Fibroblast of lung (primary cell): ENCODE data around the gene TMEM9. TPM values are rescaled to one million over a fixed set of nuclear protein-coding genes. Genes with fewer than 3 reads are reported as not detected.

Experiments used
- DNase-seq, 2 donors: peaks; one replicate each; pipeline versions ENCODE4 v3.0.0 to v3.0.0-alpha.2; 2010; ENCODE audit warnings: low read depth in 2 of 2
- H2AFZ ChIP-seq: 2 replicates; pipeline ENCODE4 v1.5.1; 2012; ENCODE audit warnings: low read length, control low read depth, inconsistent platforms
- H3K27ac ChIP-seq: 2 replicates; pipeline ENCODE4 v1.5.1; 2011; ENCODE audit warnings: low read length, control low read depth; ENCODE audit not compliant: insufficient read depth
- H3K27me3 ChIP-seq: 2 replicates; pipeline ENCODE4 v1.5.1; 2011; ENCODE audit warnings: mild to moderate bottlenecking, low read length; ENCODE audit not compliant: control insufficient read depth, insufficient read depth
- H3K36me3 ChIP-seq: 2 replicates; pipeline ENCODE4 v1.5.1; 2011; ENCODE audit warnings: low read length; ENCODE audit not compliant: control insufficient read depth, insufficient read depth
- H3K4me1 ChIP-seq: 2 replicates; pipeline ENCODE4 v1.5.1; 2011; ENCODE audit warnings: low read length; ENCODE audit not compliant: control insufficient read depth, insufficient read depth; ENCODE audit errors: extremely low read depth
- H3K4me2 ChIP-seq: 2 replicates; pipeline ENCODE4 v1.5.1; 2011; ENCODE audit warnings: low read length, control low read depth; ENCODE audit not compliant: insufficient read depth; ENCODE audit errors: extremely low read depth
- H3K4me3 ChIP-seq, 4 experiments: fragments of 200-600 bp in 1 of 4; sonication (generic) in 1 of 4; replicated peaks in 1 of 4; 2 replicates each; pipeline ENCODE4 v1.5.1; 2011 to 2016; ENCODE audit warnings: low read length in 4 of 4, low read depth in 3 of 4, mild to moderate bottlenecking in 3 of 4, control low read depth in 2 of 4, inconsistent platforms in 1 of 4, mixed read lengths in 1 of 4; ENCODE audit not compliant: insufficient read depth in 1 of 4; ENCODE audit errors: control extremely low read depth in 1 of 4
- H3K79me2 ChIP-seq: 2 replicates; pipeline ENCODE4 v1.5.1; 2012; ENCODE audit warnings: mild to moderate bottlenecking, low read length, inconsistent platforms; ENCODE audit not compliant: control insufficient read depth, insufficient read depth
- H3K9ac ChIP-seq: 2 replicates; pipeline ENCODE4 v1.5.1; 2011; ENCODE audit warnings: mild to moderate bottlenecking, low read length, control low read depth; ENCODE audit not compliant: insufficient read depth
- H3K9me3 ChIP-seq: 2 replicates; pipeline ENCODE4 v1.5.1; 2012; ENCODE audit warnings: low read depth, low read length; ENCODE audit not compliant: control insufficient read depth, insufficient read depth
- H4K20me1 ChIP-seq: 2 replicates; pipeline ENCODE4 v1.5.1; 2011; ENCODE audit warnings: low read length; ENCODE audit not compliant: control insufficient read depth, insufficient read depth; ENCODE audit errors: extremely low read depth
- EZH2 ChIP-seq: IDR thresholded peaks from 2 replicates; pipeline ENCODE4 v1.5.1; 2012; ENCODE audit warnings: low read length, control low read depth, mild to moderate bottlenecking; ENCODE audit errors: missing control alignments
- polyA plus RNA-seq, 2 donors: library from polyadenylated mRNA; depleted of rRNA in 1 of 2; stranded (reverse) in 1 of 2; unstranded in 1 of 2; fragments of >200 nt; gene quantifications; 2 replicates each; pipeline ENCODE4 v1.2.1, GENCODE V29; 2011 to 2012; ENCODE audit warnings: missing spikeins in 1 of 2
- total RNA-seq: library from RNA; depleted of rRNA; stranded (reverse); fragments of >200 nt; gene quantifications from 2 replicates; pipeline ENCODE4 v1.2.1, GENCODE V29; 2014
- TF ChIP-seq, protein P1 (sequence below), 2 donors: IDR thresholded peaks in 1 of 2; conservative IDR thresholded peaks in 1 of 2; 1 replicate in 1 of 2; 2 replicates in 1 of 2; pipeline ENCODE4 v1.5.1; 2011 to 2012; ENCODE audit warnings: low read length in 2 of 2, control low read depth in 1 of 2, inconsistent platforms in 1 of 2, low read depth in 1 of 2, mild to moderate bottlenecking in 1 of 2

TMEM9 gene
- total and polyA plus RNA-seq, 2 donors (not counting 1 experiment from before 2014, with no cell fraction given) = 58.2 to 91.0 TPM

DNA sequence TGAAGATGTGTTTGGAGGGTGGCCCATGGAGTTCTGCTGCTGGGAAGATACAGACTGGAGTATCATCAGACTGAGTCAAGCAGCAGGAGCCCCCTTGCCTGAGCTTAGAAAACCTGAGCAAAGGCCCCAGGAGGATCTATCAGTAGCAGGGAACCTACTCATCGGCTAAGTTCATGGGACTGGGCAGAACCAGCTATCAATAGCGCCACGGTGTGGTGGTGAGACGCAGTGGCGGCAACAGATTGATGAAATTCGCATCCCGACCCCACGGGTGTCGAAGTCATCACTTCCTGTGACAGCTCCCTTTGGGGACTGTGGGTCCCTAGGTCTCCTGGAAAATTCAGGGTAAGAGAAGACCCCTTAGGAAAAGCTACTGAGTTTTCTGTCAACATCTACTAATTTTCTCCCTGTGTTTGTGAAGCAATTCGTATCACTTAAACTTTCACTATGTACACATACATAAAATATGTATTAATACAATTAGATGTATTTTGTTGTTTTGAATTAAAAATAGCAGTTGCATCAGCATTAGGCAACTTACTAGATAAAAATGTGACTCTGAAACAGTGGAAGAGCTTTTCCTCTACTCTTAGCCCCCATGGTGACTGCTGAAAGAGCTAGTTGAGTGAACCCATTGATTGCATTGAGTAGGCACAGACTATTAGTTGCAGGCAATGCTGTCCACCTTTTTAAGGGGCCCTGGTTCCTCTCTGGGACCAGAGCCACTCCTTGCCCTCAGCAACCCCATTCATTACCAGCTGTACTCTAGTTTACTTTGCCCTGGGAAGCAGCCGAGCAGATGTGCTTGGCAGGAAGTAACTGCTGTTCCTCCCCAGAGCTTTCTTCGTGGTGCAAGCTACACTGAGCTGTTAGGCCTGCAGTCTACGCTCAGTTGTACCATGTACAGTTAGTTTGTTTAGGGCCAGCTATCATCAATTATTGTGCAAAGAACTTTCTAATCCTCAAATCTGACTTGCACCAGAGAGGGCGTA, 34.8 kb downstream of the TMEM9 start:
- no peaks in the 10 kb centered on the region for H3K4me1 ChIP-seq
- no peaks in the 10 kb centered on the region for H3K36me3 ChIP-seq
- no peak overlapping the region for H3K4me2 ChIP-seq
- no peaks in the 10 kb centered on the region for H3K79me2 ChIP-seq
- no peak overlapping the region for H3K4me3 ChIP-seq
- H3K27me3 ChIP-seq = peaks cover 46% of the 10 kb centered on the region
- peak; percentile 19 to 46 for DNase-seq
- H3K9me3 ChIP-seq = no peaks in the 10 kb centered on the region
- H4K20me1 ChIP-seq = no peaks in the 10 kb centered on the region
- H3K9ac ChIP-seq = no peak overlapping the region
- TF ChIP-seq, protein P1, sequence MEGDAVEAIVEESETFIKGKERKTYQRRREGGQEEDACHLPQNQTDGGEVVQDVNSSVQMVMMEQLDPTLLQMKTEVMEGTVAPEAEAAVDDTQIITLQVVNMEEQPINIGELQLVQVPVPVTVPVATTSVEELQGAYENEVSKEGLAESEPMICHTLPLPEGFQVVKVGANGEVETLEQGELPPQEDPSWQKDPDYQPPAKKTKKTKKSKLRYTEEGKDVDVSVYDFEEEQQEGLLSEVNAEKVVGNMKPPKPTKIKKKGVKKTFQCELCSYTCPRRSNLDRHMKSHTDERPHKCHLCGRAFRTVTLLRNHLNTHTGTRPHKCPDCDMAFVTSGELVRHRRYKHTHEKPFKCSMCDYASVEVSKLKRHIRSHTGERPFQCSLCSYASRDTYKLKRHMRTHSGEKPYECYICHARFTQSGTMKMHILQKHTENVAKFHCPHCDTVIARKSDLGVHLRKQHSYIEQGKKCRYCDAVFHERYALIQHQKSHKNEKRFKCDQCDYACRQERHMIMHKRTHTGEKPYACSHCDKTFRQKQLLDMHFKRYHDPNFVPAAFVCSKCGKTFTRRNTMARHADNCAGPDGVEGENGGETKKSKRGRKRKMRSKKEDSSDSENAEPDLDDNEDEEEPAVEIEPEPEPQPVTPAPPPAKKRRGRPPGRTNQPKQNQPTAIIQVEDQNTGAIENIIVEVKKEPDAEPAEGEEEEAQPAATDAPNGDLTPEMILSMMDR (conservative IDR thresholded peaks at IDR 0.05 in 1 of 2, IDR thresholded peaks at IDR 0.05 in 1 of 2; ENCODE audit: low read depth in 1 of 2, low read length in 2 of 2) = peak; percentile 39 to 70
- TF ChIP-seq EZH2 = no peak
- H2AFZ ChIP-seq = no peak overlapping the region
- no peak overlapping the region for H3K27ac ChIP-seq

DNA sequence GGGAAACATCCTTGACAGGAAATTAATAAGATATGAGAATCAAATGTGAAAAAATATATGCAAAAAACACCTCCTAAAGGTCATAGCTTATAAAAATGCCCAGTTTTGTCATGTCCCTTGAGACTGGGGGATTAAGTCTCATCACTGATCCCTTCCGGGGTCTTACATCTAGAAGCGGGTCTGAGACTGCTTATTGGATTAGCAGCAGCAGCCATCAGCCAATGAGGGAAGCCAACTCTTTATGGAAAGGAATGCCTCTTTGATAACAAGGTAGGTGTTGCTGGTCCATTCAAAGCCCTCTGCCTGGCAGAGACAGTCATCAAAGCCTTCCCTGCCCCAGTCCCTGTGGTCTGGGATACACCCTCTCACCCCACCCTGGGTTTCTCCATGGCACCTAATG, 38.2 kb downstream of the TMEM9 start:
- no peaks in the 10 kb centered on the region for H4K20me1 ChIP-seq
- H2AFZ ChIP-seq = no peak overlapping the region
- no peaks in the 10 kb centered on the region for H3K36me3 ChIP-seq
- H3K79me2 ChIP-seq = no peaks in the 10 kb centered on the region
- H3K4me3 ChIP-seq = no peak overlapping the region
- H3K9ac ChIP-seq = no peak overlapping the region
- no peak overlapping the region for H3K27ac ChIP-seq
- H3K4me2 ChIP-seq = no peak overlapping the region
- no peaks in the 10 kb centered on the region for H3K4me1 ChIP-seq
- H3K27me3 ChIP-seq = peaks cover 35% of the 10 kb centered on the region
- no peaks in the 10 kb centered on the region for H3K9me3 ChIP-seq
- TF ChIP-seq EZH2 = no peak
- TF ChIP-seq, protein P1 (conservative IDR thresholded peaks at IDR 0.05 in 1 of 2, IDR thresholded peaks at IDR 0.05 in 1 of 2; ENCODE audit: low read depth in 1 of 2, low read length in 2 of 2) = no peak
- DNase-seq = no peak

DNA sequence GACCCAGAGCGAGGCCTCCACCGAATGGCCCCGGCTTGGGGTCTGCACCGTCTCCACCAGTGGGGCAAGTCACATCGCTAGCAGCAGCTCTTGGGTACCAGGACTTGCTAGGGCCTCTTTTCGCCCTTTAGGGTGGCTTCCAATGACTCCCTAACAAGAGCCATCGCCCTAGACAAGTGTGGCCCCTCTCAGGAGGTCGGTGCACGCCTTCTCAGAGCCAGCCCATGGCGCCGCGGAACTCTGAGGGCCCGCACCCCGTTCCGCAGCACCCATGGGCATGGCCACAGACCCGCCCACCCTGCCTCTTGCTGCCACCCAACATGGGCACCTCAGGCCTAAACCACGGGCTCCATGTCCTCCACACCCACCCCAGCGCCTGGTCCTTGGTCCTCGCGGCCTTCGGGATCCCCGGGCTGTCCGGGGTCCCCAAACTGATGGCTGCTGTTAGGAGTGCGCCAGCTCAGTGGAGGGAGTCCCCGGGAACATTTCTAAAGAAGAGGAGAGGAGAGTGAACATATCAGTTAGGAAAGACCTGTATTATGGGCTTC, 38.8 kb downstream of the TMEM9 start:
- Histone ChIP-seq H3K9me3 (no peaks in the 10 kb centered on the region), H3K4me3 (no peak overlapping the region), H3K4me1 (no peaks in the 10 kb centered on the region), H3K27ac (no peak overlapping the region), H3K36me3 (no peaks in the 10 kb centered on the region), H2AFZ (no peak overlapping the region), H3K4me2 (no peak overlapping the region), H4K20me1 (no peaks in the 10 kb centered on the region), H3K79me2 (no peaks in the 10 kb centered on the region), H3K27me3 (peaks cover 30% of the 10 kb centered on the region), H3K9ac (no peak overlapping the region)
- TF ChIP-seq, protein P1 (conservative IDR thresholded peaks at IDR 0.05 in 1 of 2, IDR thresholded peaks at IDR 0.05 in 1 of 2; ENCODE audit: low read depth in 1 of 2, low read length in 2 of 2) = no peak
- TF ChIP-seq EZH2 = no peak
- DNase-seq = no peak
